ENCODE results near the gene ZNF426. TPM values are rescaled to one million over a fixed set of nuclear protein-coding genes. Genes with fewer than 3 reads are reported as not detected.

ZNF426 gene
- total RNA-seq, 1 experiment from 2014 or later, result 4.6 TPM

DNA sequence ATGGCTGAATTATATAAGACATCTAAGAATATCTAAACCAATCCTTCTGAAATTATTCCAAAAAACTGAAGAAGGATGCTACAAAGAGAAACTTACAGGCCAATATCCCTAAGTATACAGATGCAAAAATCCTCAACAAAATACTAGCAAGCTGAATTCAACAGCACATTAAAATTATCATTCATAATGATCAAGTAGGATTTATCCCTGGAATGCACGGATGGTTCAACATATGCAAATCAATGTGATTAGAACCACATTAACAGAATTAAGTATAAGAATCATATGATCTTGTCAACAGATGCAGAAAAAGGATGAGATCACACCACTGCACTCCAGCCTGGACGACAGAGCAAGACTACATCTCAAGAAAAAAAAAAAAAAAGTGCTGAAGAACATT lies 53.3 kb downstream of the ZNF426 start:
- CTCF ChIA-PET, result no interaction called here
- POLR2A ChIA-PET, result no interaction called here
- Mint-ChIP-seq H3K36me3 (ENCODE audit: insufficient read depth, unreplicated experiment) (no peaks in the 10 kb centered on the region), H3K27ac (ENCODE audit: unreplicated experiment) (no peak overlapping the region), H3K4me3 (ENCODE audit: unreplicated experiment) (no peak overlapping the region), H3K27me3 (ENCODE audit: insufficient read depth, unreplicated experiment) (no peaks in the 10 kb centered on the region), H3K9me3 (ENCODE audit: unreplicated experiment) (peaks cover 5% of the 10 kb centered on the region), H3K4me1 (ENCODE audit: low read depth, unreplicated experiment) (no peaks in the 10 kb centered on the region)
- no peaks in the 10 kb centered on the region for H3K36me3 ChIP-seq (ENCODE audit: control insufficient read depth, insufficient read depth, low read length)
- no peaks in the 10 kb centered on the region for H3K27me3 ChIP-seq (replicated peaks; ENCODE audit: control insufficient read depth, insufficient read depth, low read length)
- intact Hi-C loops (cut with micrococcal nuclease; ENCODE audit: unreplicated experiment), result no loop called here
- no peak for DNase-seq
- no TSS peak for BruUV-seq (replicated peaks)
- peaks cover 5% of the 10 kb centered on the region for H3K9me3 ChIP-seq
- TF ChIP-seq, protein P1, sequence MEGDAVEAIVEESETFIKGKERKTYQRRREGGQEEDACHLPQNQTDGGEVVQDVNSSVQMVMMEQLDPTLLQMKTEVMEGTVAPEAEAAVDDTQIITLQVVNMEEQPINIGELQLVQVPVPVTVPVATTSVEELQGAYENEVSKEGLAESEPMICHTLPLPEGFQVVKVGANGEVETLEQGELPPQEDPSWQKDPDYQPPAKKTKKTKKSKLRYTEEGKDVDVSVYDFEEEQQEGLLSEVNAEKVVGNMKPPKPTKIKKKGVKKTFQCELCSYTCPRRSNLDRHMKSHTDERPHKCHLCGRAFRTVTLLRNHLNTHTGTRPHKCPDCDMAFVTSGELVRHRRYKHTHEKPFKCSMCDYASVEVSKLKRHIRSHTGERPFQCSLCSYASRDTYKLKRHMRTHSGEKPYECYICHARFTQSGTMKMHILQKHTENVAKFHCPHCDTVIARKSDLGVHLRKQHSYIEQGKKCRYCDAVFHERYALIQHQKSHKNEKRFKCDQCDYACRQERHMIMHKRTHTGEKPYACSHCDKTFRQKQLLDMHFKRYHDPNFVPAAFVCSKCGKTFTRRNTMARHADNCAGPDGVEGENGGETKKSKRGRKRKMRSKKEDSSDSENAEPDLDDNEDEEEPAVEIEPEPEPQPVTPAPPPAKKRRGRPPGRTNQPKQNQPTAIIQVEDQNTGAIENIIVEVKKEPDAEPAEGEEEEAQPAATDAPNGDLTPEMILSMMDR (IDR thresholded peaks at IDR 0.05; ENCODE audit: insufficient read depth in 1 of 2, low read depth in 1 of 2, low read length in 1 of 2, severe bottlenecking in 1 of 2, unreplicated experiment in 1 of 2), result no peak
- no peak overlapping the region for H3K4me3 ChIP-seq (ENCODE audit: low read depth, low read length)
- H3K4me1 ChIP-seq, result no peaks in the 10 kb centered on the region

DNA sequence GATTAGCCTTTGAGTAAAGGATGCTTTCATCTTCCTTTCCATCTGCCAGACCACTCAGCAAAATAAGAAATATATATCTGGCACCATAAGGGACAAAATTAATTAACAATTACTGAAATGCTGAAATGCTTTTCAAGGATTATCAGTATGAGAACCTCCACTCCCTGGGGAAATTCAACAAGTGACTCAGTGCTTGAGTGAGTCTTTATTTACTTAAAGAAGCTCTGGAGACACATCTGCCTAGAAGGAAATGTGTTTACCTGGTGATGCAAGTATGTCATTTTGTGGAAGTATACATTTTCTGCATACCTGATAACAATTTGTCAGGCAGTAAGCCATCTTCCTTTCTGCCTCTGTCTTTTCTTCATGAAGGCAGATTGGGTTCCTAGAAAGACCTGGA lies 63.5 kb downstream of the ZNF426 start:
- Mint-ChIP-seq H3K36me3 (ENCODE audit: insufficient read depth, unreplicated experiment) (no peaks in the 10 kb centered on the region), H3K27ac (ENCODE audit: unreplicated experiment) (no peak overlapping the region), H3K4me1 (ENCODE audit: low read depth, unreplicated experiment) (no peaks in the 10 kb centered on the region), H3K9me3 (ENCODE audit: unreplicated experiment) (peaks cover 64% of the 10 kb centered on the region), H3K27me3 (ENCODE audit: insufficient read depth, unreplicated experiment) (no peaks in the 10 kb centered on the region), H3K4me3 (ENCODE audit: unreplicated experiment) (no peak overlapping the region)
- BruUV-seq (replicated peaks), result no TSS peak
- DNase-seq, result no peak
- no peaks in the 10 kb centered on the region for H3K36me3 ChIP-seq (ENCODE audit: control insufficient read depth, insufficient read depth, low read length)
- intact Hi-C loops (cut with micrococcal nuclease; ENCODE audit: unreplicated experiment), result no loop called here
- POLR2A ChIA-PET, result no interaction called here
- no peak overlapping the region for H3K4me3 ChIP-seq (ENCODE audit: low read depth, low read length)
- no peaks in the 10 kb centered on the region for H3K27me3 ChIP-seq (replicated peaks; ENCODE audit: control insufficient read depth, insufficient read depth, low read length)
- CTCF ChIA-PET, result no interaction called here
- peaks cover 7% of the 10 kb centered on the region; the same call in 1 of the 2 replicates for H3K9me3 ChIP-seq
- H3K4me1 ChIP-seq, result no peaks in the 10 kb centered on the region
- TF ChIP-seq, protein P1 (IDR thresholded peaks at IDR 0.05; ENCODE audit: insufficient read depth in 1 of 2, low read depth in 1 of 2, low read length in 1 of 2, severe bottlenecking in 1 of 2, unreplicated experiment in 1 of 2), result no peak

Other genes starting within 250 kb of the ZNF426 start
- 0.77 and 2.0 TPM in 2 replicates for gene ZNF699, start 228.8 kb downstream of the ZNF426 start, total RNA-seq (2022)
- 5.4 and 5.5 TPM in 2 replicates for gene ZNF559, start 214.5 kb downstream of the ZNF426 start, total RNA-seq (2022)
- 0.34 and 0.70 TPM in 2 replicates for gene ZNF177, start 175.6 kb downstream of the ZNF426 start, total RNA-seq (2022)
- 18.5 and 20.4 TPM in 2 replicates for gene ZNF266, start 103.1 kb downstream of the ZNF426 start, total RNA-seq (2022)
- gene ZNF560, start 40.0 kb downstream of the ZNF426 start, total RNA-seq (2022), result not detected in 2 replicates
- 35.5 and 38.4 TPM in 2 replicates for gene ZNF121, start 45.9 kb upstream of the ZNF426 start, total RNA-seq (2022)
- 23.7 and 27.4 TPM in 2 replicates for gene ZNF561, start 82.6 kb upstream of the ZNF426 start, total RNA-seq (2022)
- 23.0 and 23.7 TPM in 2 replicates for gene ZNF562, start 136.5 kb upstream of the ZNF426 start, total RNA-seq (2022)
- 5.3 and 6.2 TPM in 2 replicates for gene ZNF846, start 230.1 kb upstream of the ZNF426 start, total RNA-seq (2022)